Neural cell (in vitro differentiated cells): ENCODE results near the gene PRDX5. TPM values are rescaled to one million over a fixed set of nuclear protein-coding genes. Genes with fewer than 3 reads are reported as not detected.

Experiments
- H2AFZ ChIP-seq: fragments of 200-600, 300-800 bp; sonication (generic), shearing (Covaris generic); 2 replicates; pipeline ENCODE4 v1.6.0; 2014; ENCODE audit warnings: low read depth, mild to moderate bottlenecking, antibody characterized with exemption, low read length, moderate library complexity
- H3F3A ChIP-seq: fragments of 200-600 bp; shearing (Covaris generic); 2 replicates; pipeline ENCODE4 v1.6.1; 2016; ENCODE audit warnings: mild to moderate bottlenecking, moderate library complexity, mixed read lengths, antibody characterized with exemption, low read length; ENCODE audit not compliant: insufficient read depth, poor library complexity, severe bottlenecking
- H3K27ac ChIP-seq: fragments of 200-600, 300-800 bp; sonication (generic), shearing (Covaris generic); 2 replicates; pipeline ENCODE4 v1.5.1; 2014; ENCODE audit warnings: mild to moderate bottlenecking, low read length, moderate library complexity
- H3K27me3 ChIP-seq: fragments of 300-800, 200-600 bp; sonication (generic), shearing (Covaris generic); 2 replicates; pipeline ENCODE4 v1.6.0; 2014; ENCODE audit warnings: mild to moderate bottlenecking, low read depth, low read length, moderate library complexity; ENCODE audit not compliant: insufficient read depth
- H3K36me3 ChIP-seq: fragments of 300-800, 200-600 bp; sonication (generic), shearing (Covaris generic); 2 replicates; pipeline ENCODE4 v1.5.1; 2014; ENCODE audit warnings: mild to moderate bottlenecking, antibody characterized with exemption, low read length, moderate library complexity; ENCODE audit not compliant: insufficient read depth
- H3K4me2 ChIP-seq: fragments of 300-800, 200-600 bp; sonication (generic), shearing (Covaris generic); 2 replicates; pipeline ENCODE4 v1.6.0; 2014; ENCODE audit warnings: mild to moderate bottlenecking, low read length
- H3K4me3 ChIP-seq: fragments of 300-800, 200-600 bp; sonication (generic), shearing (Covaris generic); 2 replicates; pipeline ENCODE4 v1.5.1; 2014; ENCODE audit warnings: mild to moderate bottlenecking, low read length, moderate library complexity
- H3K79me2 ChIP-seq: fragments of 200-600 bp; shearing (Covaris generic); replicated peaks from 2 replicates; pipeline ENCODE4 v1.6.0; 2014; ENCODE audit warnings: mild to moderate bottlenecking, low read length, moderate library complexity; ENCODE audit not compliant: insufficient read depth
- H3K9ac ChIP-seq: fragments of 300-800, 200-600 bp; sonication (generic), shearing (Covaris generic); 2 replicates; pipeline ENCODE4 v1.6.1; 2016; ENCODE audit warnings: mild to moderate bottlenecking, low read length, mixed read lengths
- H3K9me2 ChIP-seq: fragments of 200-600 bp; shearing (Covaris generic); 2 replicates; pipeline ENCODE4 v1.6.1; 2016; ENCODE audit warnings: mild to moderate bottlenecking, low read length, mixed read lengths; ENCODE audit not compliant: insufficient read depth
- H3K9me3 ChIP-seq: fragments of 200-600, 300-800 bp; sonication (generic), shearing (Covaris generic); 2 replicates; pipeline ENCODE4 v1.6.1; 2016; ENCODE audit warnings: mild to moderate bottlenecking, mixed run types, low read length, moderate library complexity, mixed read lengths
- H4K20me1 ChIP-seq: fragments of 200-600 bp; shearing (Covaris generic); 2 replicates; pipeline ENCODE4 v1.6.1; 2016; ENCODE audit warnings: mild to moderate bottlenecking, mixed run types; ENCODE audit not compliant: insufficient read depth
- EP300 ChIP-seq: fragments of 450-650 bp; conservative IDR thresholded peaks from 2 replicates; pipeline ENCODE4 v1.6.1; 2014; ENCODE audit warnings: antibody characterized with exemption, mild to moderate bottlenecking, moderate library complexity; ENCODE audit not compliant: poor library complexity, severe bottlenecking
- EZH2 ChIP-seq: fragments of 200-600, 300-800 bp; shearing (Covaris generic), sonication (generic); IDR thresholded peaks from 2 replicates; pipeline ENCODE4 v1.6.1; 2014; ENCODE audit warnings: antibody characterized with exemption, low read length, borderline replicate concordance, mild to moderate bottlenecking; ENCODE audit not compliant: insufficient read depth, poor library complexity, severe bottlenecking
- MXI1 ChIP-seq: fragments of 450-650 bp; conservative IDR thresholded peaks from 2 replicates; pipeline ENCODE4 v1.6.1; 2014; ENCODE audit warnings: antibody characterized with exemption, mild to moderate bottlenecking; ENCODE audit not compliant: poor library complexity, severe bottlenecking
- RAD21 ChIP-seq: fragments of 450-650 bp; conservative IDR thresholded peaks from 2 replicates; pipeline ENCODE4 v1.6.1; 2014; ENCODE audit warnings: antibody characterized with exemption, mild to moderate bottlenecking, moderate library complexity
- REST ChIP-seq: IDR thresholded peaks from 2 replicates; pipeline ENCODE4 v1.6.1; 2012; ENCODE audit warnings: borderline replicate concordance
- SMC3 ChIP-seq: fragments of 450-650 bp; conservative IDR thresholded peaks from 2 replicates; pipeline ENCODE4 v1.6.1; 2014; ENCODE audit warnings: antibody characterized with exemption, mild to moderate bottlenecking, moderate library complexity; ENCODE audit not compliant: poor library complexity
- TAF1 ChIP-seq: IDR thresholded peaks from 2 replicates; pipeline ENCODE4 v1.6.1; 2012; ENCODE audit warnings: low read depth
- polyA plus RNA-seq: library from polyadenylated mRNA; depleted of rRNA; stranded (reverse); fragments of >200 nt; gene quantifications from 2 replicates; pipeline ENCODE4 v1.2.3, GENCODE V29; 2014
- TF ChIP-seq, protein P1 (sequence below): fragments of 450-650 bp; IDR thresholded peaks from 2 replicates; pipeline ENCODE4 v1.5.1; 2014; ENCODE audit warnings: antibody characterized with exemption, mild to moderate bottlenecking, moderate library complexity; ENCODE audit not compliant: poor library complexity, severe bottlenecking

PRDX5 gene
- polyA plus RNA-seq, 1 donor from 2014 or later, result 452 TPM

GRCh38 chr11:64297699-64298358 is 20.1 kb upstream of the PRDX5 start:
- H3K9ac ChIP-seq, result no peak overlapping the region
- H3K9me2 ChIP-seq, result no peaks in the 10 kb centered on the region

GRCh38 chr11:64298966-64299846 is 18.7 kb upstream of the PRDX5 start:
- Histone ChIP-seq H3K9ac (no peak overlapping the region), H3K27me3 (peaks cover 77% of the 10 kb centered on the region), H2AFZ (no peak overlapping the region), H3K36me3 (no peaks in the 10 kb centered on the region), H4K20me1 (no peaks in the 10 kb centered on the region), H3K79me2 (no peaks in the 10 kb centered on the region), H3K27ac (no peak overlapping the region), H3K9me2 (no peaks in the 10 kb centered on the region), H3K4me2 (no peak overlapping the region), H3F3A (no peaks in the 10 kb centered on the region), H3K4me3 (no peak overlapping the region), H3K9me3 (no peaks in the 10 kb centered on the region)
- no peak for TF ChIP-seq MXI1
- no peak for TF ChIP-seq REST
- TF ChIP-seq RAD21, result no peak
- TF ChIP-seq EP300, result no peak
- TF ChIP-seq TAF1, result no peak
- TF ChIP-seq EZH2, result peak; percentile 61

More at GRCh38 chr11:64297699-64298358, 20.1 kb upstream of the PRDX5 start:
- Histone ChIP-seq H3F3A (no peaks in the 10 kb centered on the region), H4K20me1 (no peaks in the 10 kb centered on the region), H2AFZ (no peak overlapping the region), H3K4me2 (no peak overlapping the region), H3K27me3 (peaks cover 89% of the 10 kb centered on the region), H3K9me3 (no peaks in the 10 kb centered on the region), H3K4me3 (no peak overlapping the region), H3K79me2 (no peaks in the 10 kb centered on the region), H3K36me3 (no peaks in the 10 kb centered on the region), H3K27ac (no peak overlapping the region)
- no peak for TF ChIP-seq REST
- TF ChIP-seq, protein P1, sequence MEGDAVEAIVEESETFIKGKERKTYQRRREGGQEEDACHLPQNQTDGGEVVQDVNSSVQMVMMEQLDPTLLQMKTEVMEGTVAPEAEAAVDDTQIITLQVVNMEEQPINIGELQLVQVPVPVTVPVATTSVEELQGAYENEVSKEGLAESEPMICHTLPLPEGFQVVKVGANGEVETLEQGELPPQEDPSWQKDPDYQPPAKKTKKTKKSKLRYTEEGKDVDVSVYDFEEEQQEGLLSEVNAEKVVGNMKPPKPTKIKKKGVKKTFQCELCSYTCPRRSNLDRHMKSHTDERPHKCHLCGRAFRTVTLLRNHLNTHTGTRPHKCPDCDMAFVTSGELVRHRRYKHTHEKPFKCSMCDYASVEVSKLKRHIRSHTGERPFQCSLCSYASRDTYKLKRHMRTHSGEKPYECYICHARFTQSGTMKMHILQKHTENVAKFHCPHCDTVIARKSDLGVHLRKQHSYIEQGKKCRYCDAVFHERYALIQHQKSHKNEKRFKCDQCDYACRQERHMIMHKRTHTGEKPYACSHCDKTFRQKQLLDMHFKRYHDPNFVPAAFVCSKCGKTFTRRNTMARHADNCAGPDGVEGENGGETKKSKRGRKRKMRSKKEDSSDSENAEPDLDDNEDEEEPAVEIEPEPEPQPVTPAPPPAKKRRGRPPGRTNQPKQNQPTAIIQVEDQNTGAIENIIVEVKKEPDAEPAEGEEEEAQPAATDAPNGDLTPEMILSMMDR, result no peak
- no peak for TF ChIP-seq TAF1
- TF ChIP-seq EZH2, result peak; percentile 43
- TF ChIP-seq SMC3, result no peak
